Caco-2 (cell line): Measurements from ENCODE around the gene GUK1. TPM values are rescaled to one million over a fixed set of nuclear protein-coding genes. Genes with fewer than 3 reads are reported as not detected.

Experiments
- BruUV-seq: library from RNA; stranded (reverse); fragments of 400-500 nt; replicated peaks from 2 replicates; lab custom pipeline; 2021; lab: Mats Ljungman, UMichigan
- CTCF ChIA-PET: fragments of 300-600 bp; sonication (Branson Sonifier 250); formaldehyde crosslinking; loops from one replicate; lab custom pipeline; 2022; ENCODE audit warnings: antibody characterized with exemption; lab: Charles Lee
- POLR2A ChIA-PET: fragments of 300-600 bp; sonication (Branson Sonifier 250); formaldehyde crosslinking; loops from one replicate; lab custom pipeline; 2022; ENCODE audit warnings: antibody characterized with exemption; lab: Charles Lee
- DNase-seq, 2 experiments: peaks; one replicate each; pipeline versions ENCODE4 v3.0.0 to v3.0.0-alpha.2; 2020 to 2022
- H3K27me3 ChIP-seq: replicated peaks from 2 replicates; pipeline ENCODE4 v1.6.0; 2011; ENCODE audit warnings: low read length; ENCODE audit not compliant: control insufficient read depth, insufficient read depth
- H3K36me3 ChIP-seq: 2 replicates; pipeline ENCODE4 v1.5.1; 2011; ENCODE audit warnings: low read length; ENCODE audit not compliant: control insufficient read depth, insufficient read depth
- H3K4me1 ChIP-seq: fragments of 250-450 bp; sonication (Bioruptor Pico); 2 replicates; pipeline ENCODE4 v1.5.1; 2020; ENCODE audit warnings: mild to moderate bottlenecking
- H3K4me3 ChIP-seq: 2 replicates; pipeline ENCODE4 v1.5.1; 2011; ENCODE audit warnings: low read depth, mild to moderate bottlenecking, control low read depth, low read length
- H3K9me3 ChIP-seq: fragments of 250-450 bp; sonication (Bioruptor Pico); 2 replicates; pipeline ENCODE4 v1.5.1; 2020; ENCODE audit warnings: mild to moderate bottlenecking, moderate library complexity
- H3K27ac Mint-ChIP-seq: one replicate; pipeline ENCODE4 v1.8.0; 2022; ENCODE audit warnings: mixed read lengths; ENCODE audit not compliant: unreplicated experiment
- H3K27me3 Mint-ChIP-seq: one replicate; pipeline ENCODE4 v1.8.0; 2022; ENCODE audit warnings: mixed read lengths; ENCODE audit not compliant: insufficient read depth, unreplicated experiment
- H3K36me3 Mint-ChIP-seq: one replicate; pipeline ENCODE4 v1.8.0; 2022; ENCODE audit warnings: mild to moderate bottlenecking, mixed read lengths; ENCODE audit not compliant: insufficient read depth, unreplicated experiment
- H3K4me1 Mint-ChIP-seq: one replicate; pipeline ENCODE4 v1.8.0; 2022; ENCODE audit warnings: low read depth, mixed read lengths; ENCODE audit not compliant: unreplicated experiment
- H3K4me3 Mint-ChIP-seq: one replicate; pipeline ENCODE4 v1.8.0; 2022; ENCODE audit warnings: mild to moderate bottlenecking, moderate library complexity, mixed read lengths; ENCODE audit not compliant: unreplicated experiment
- H3K9me3 Mint-ChIP-seq: one replicate; pipeline ENCODE4 v1.8.0; 2022; ENCODE audit warnings: mixed read lengths; ENCODE audit not compliant: unreplicated experiment
- CTCF ChIP-seq, 2 experiments: fragments of 200-600 bp in 1 of 2; IDR thresholded peaks; 1 replicate in 1 of 2; 2 replicates in 1 of 2; pipeline versions ENCODE4 v1.5.1 to v1.8.0; 2011 to 2022; ENCODE audit warnings: antibody characterized with exemption in 1 of 2, control low read depth in 1 of 2, inconsistent platforms in 1 of 2, low read depth in 1 of 2, low read length in 1 of 2, mild to moderate bottlenecking in 1 of 2, moderate library complexity in 1 of 2; ENCODE audit not compliant: insufficient read depth in 1 of 2, severe bottlenecking in 1 of 2, unreplicated experiment in 1 of 2
- intact Hi-C: fragments of 100-400 bp; cut with micrococcal nuclease; formaldehyde crosslinking; loops from one replicate; pipeline ENCODE4 v1.10.0; 2022; ENCODE audit not compliant: unreplicated experiment
- total RNA-seq: library from RNA; stranded (reverse); gene quantifications from 2 replicates; pipeline ENCODE4 v1.2.3, GENCODE V29; 2022

Gene GUK1
- total RNA-seq, 1 experiment from 2014 or later: 73.6 TPM

- no peaks in the 10 kb centered on the region for H3K27me3 Mint-ChIP-seq
- Histone ChIP-seq H3K27me3 (no peaks in the 10 kb centered on the region), H3K4me3 (no peak overlapping the region), H3K4me1 (no peaks in the 10 kb centered on the region), H3K9me3 (peaks cover 9% of the 10 kb centered on the region), H3K36me3 (no peaks in the 10 kb centered on the region)
- CTCF ChIA-PET: no interaction called here
- no peaks in the 10 kb centered on the region for H3K4me1 Mint-ChIP-seq
- no peak overlapping the region for H3K4me3 Mint-ChIP-seq
- intact Hi-C loops: no loop called here
- no peak overlapping the region for H3K27ac Mint-ChIP-seq
- no peak for TF ChIP-seq CTCF (IDR thresholded peaks at IDR 0.05; ENCODE audit: insufficient read depth in 1 of 2, low read depth in 1 of 2, low read length in 1 of 2, severe bottlenecking in 1 of 2, unreplicated experiment in 1 of 2)
- POLR2A ChIA-PET: no interaction called here
- peak in 1 of 2 experiments; percentile 12 for DNase-seq
- H3K36me3 Mint-ChIP-seq: peaks cover 16% of the 10 kb centered on the region
- BruUV-seq: no TSS peak
- no peaks in the 10 kb centered on the region for H3K9me3 Mint-ChIP-seq
Observed at GRCh38 chr1:228176461-228177182, 36.5 kb downstream of the GUK1 start.

- ChIA-PET CTCF (interaction anchor here (0.7 kb wide), 1 partner anchor 258 kb away, joined by 5 read pairs; no protein-coding TSS in a partner anchor), POLR2A (no interaction called here)
- no peak overlapping the region for H3K27ac Mint-ChIP-seq
- no TSS peak for BruUV-seq
- no peak overlapping the region for H3K4me3 Mint-ChIP-seq
- TF ChIP-seq CTCF (IDR thresholded peaks at IDR 0.05; ENCODE audit: insufficient read depth in 1 of 2, low read depth in 1 of 2, low read length in 1 of 2, severe bottlenecking in 1 of 2, unreplicated experiment in 1 of 2): no peak
- H3K4me1 Mint-ChIP-seq: no peaks in the 10 kb centered on the region
- no peaks in the 10 kb centered on the region for H3K27me3 ChIP-seq
- no peak overlapping the region for H3K4me3 ChIP-seq
- no peaks in the 10 kb centered on the region for H3K27me3 Mint-ChIP-seq
- DNase-seq: no peak
- no peaks in the 10 kb centered on the region for H3K36me3 ChIP-seq
- peaks cover 12% of the 10 kb centered on the region for H3K36me3 Mint-ChIP-seq
- H3K9me3 Mint-ChIP-seq: no peaks in the 10 kb centered on the region
- intact Hi-C loops: no loop called here
- no peaks in the 10 kb centered on the region for H3K4me1 ChIP-seq
- H3K9me3 ChIP-seq: peaks cover 9% of the 10 kb centered on the region
Observed at GRCh38 chr1:228177183-228177475, 37.0 kb downstream of the GUK1 start.

GRCh38 chr1:228177721-228178710 is 37.9 kb downstream of the GUK1 start:
- no peaks in the 10 kb centered on the region for H3K4me1 Mint-ChIP-seq
- no peaks in the 10 kb centered on the region for H3K9me3 Mint-ChIP-seq
- ChIA-PET POLR2A (no interaction called here), CTCF (interaction anchor here (0.7 to 1.2 kb wide), 2 partner anchors 13 to 259 kb away, joined by 3 to 5 read pairs; no protein-coding TSS in a partner anchor)
- H3K36me3 Mint-ChIP-seq: peaks cover 7% of the 10 kb centered on the region
- no peak overlapping the region for H3K4me3 Mint-ChIP-seq
- H3K27me3 Mint-ChIP-seq: no peaks in the 10 kb centered on the region
- Histone ChIP-seq H3K4me3 (no peak overlapping the region), H3K9me3 (peaks cover 9% of the 10 kb centered on the region), H3K27me3 (no peaks in the 10 kb centered on the region), H3K36me3 (no peaks in the 10 kb centered on the region), H3K4me1 (no peaks in the 10 kb centered on the region)
- H3K27ac Mint-ChIP-seq: no peak overlapping the region
- no peak for TF ChIP-seq CTCF (IDR thresholded peaks at IDR 0.05; ENCODE audit: insufficient read depth in 1 of 2, low read depth in 1 of 2, low read length in 1 of 2, severe bottlenecking in 1 of 2, unreplicated experiment in 1 of 2)
- peak in 1 of 2 experiments; percentile 2 for DNase-seq
- intact Hi-C loops: no loop called here
- BruUV-seq: no TSS peak
